HCT116 (cell line): Measurements from ENCODE around the gene ABCF3. TPM values are rescaled to one million over a fixed set of nuclear protein-coding genes. Genes with fewer than 3 reads are reported as not detected.

Experiments used
- ATAC-seq: fragments of 200-7000 bp; cut with Tn5 transposase; 2 replicates; pipeline ENCODE4 v1.9.1; 2020; ENCODE audit warnings: mild to moderate bottlenecking, moderate library complexity
- BruUV-seq: library from RNA; stranded (reverse); fragments of 400-500 nt; replicated peaks from 2 replicates; lab custom pipeline; 2021; lab: Mats Ljungman, UMichigan
- CTCF ChIA-PET: fragments of 300-600 bp; sonication (Branson Sonifier 250); formaldehyde crosslinking; loops from one replicate; lab custom pipeline; 2021; ENCODE audit warnings: antibody characterized with exemption; lab: Charles Lee
- POLR2A ChIA-PET: fragments of 300-600, 350-600 bp; sonication (Branson Sonifier 250); formaldehyde crosslinking; loops from one replicate; lab custom pipeline; 2021; ENCODE audit warnings: antibody characterized with exemption; lab: Charles Lee
- RAD21 ChIA-PET, 2 experiments: fragments of 300-600 bp; sonication (Branson Sonifier 250); formaldehyde crosslinking; loops; one replicate each; lab custom pipeline; 2023; ENCODE audit warnings: low total read pairs in 2 of 2; ENCODE audit not compliant: uncharacterized antibody in 2 of 2, unreplicated experiment in 2 of 2, low non-redundant PET in 1 of 2; lab: Charles Lee
- DNase-seq: peaks from one replicate; pipeline ENCODE4 v3.0.0-alpha.2; 2010; ENCODE audit warnings: low read depth, low spot score
- H2AFZ ChIP-seq: fragments of 200-600 bp; shearing (Covaris generic), sonication (generic); 2 replicates; pipeline ENCODE4 v1.6.1; 2017; ENCODE audit warnings: low read depth, mixed run types, mixed read lengths, antibody characterized with exemption, low read length; ENCODE audit not compliant: poor library complexity, severe bottlenecking
- H3K27ac ChIP-seq: 2 replicates; pipeline ENCODE4 v1.5.1; 2012; ENCODE audit warnings: low read depth, low read length
- H3K27me3 ChIP-seq: fragments of 200-600 bp; sonication (generic); 2 replicates; pipeline ENCODE4 v1.6.1; 2016; ENCODE audit warnings: mixed run types, low read length, mixed read lengths; ENCODE audit not compliant: insufficient read depth
- H3K36me3 ChIP-seq, 2 experiments: fragments of 200-500 bp in 1 of 2; fragments of 200-600 bp in 1 of 2; sonication (Bioruptor generic) in 1 of 2; sonication (generic) in 1 of 2; 2 replicates each; pipeline versions ENCODE4 v1.5.1 to v1.6.1; 2014 to 2016; ENCODE audit warnings: low read length in 2 of 2, inconsistent platforms in 1 of 2, mixed read lengths in 1 of 2, mixed run types in 1 of 2; ENCODE audit not compliant: insufficient read depth in 2 of 2, control insufficient read depth in 1 of 2
- H3K4me1 ChIP-seq, 2 experiments: fragments of 200-600 bp in 1 of 2; sonication (generic) in 1 of 2; 2 replicates each; pipeline versions ENCODE4 v1.5.1 to v1.6.1; 2012 to 2017; ENCODE audit warnings: low read length in 2 of 2, inconsistent platforms in 1 of 2, mild to moderate bottlenecking in 1 of 2, mixed read lengths in 1 of 2, mixed run types in 1 of 2, moderate library complexity in 1 of 2; ENCODE audit not compliant: insufficient read depth in 2 of 2, control insufficient read depth in 1 of 2
- H3K4me2 ChIP-seq: fragments of 200-600 bp; sonication (generic); 2 replicates; pipeline ENCODE4 v1.6.1; 2017; ENCODE audit warnings: mixed run types, low read length, mixed read lengths
- H3K4me3 ChIP-seq, 2 experiments: fragments of 200-600 bp in 1 of 2; sonication (generic) in 1 of 2; replicated peaks in 1 of 2; 2 replicates each; pipeline ENCODE4 v1.5.1; 2011 to 2016; ENCODE audit warnings: low read length in 2 of 2, control low read depth in 1 of 2, low read depth in 1 of 2, mild to moderate bottlenecking in 1 of 2, mixed read lengths in 1 of 2, mixed run types in 1 of 2
- H3K79me2 ChIP-seq: fragments of 200-600 bp; sonication (generic); 2 replicates; pipeline ENCODE4 v1.6.1; 2017; ENCODE audit warnings: mild to moderate bottlenecking, mixed run types, low read length, moderate library complexity, mixed read lengths; ENCODE audit not compliant: insufficient read depth
- H3K9ac ChIP-seq: fragments of 200-600 bp; sonication (generic); 2 replicates; pipeline ENCODE4 v1.6.1; 2016; ENCODE audit warnings: low read length, mixed read lengths
- H3K9me2 ChIP-seq: fragments of 200-600 bp; sonication (generic), shearing (Covaris generic); 2 replicates; pipeline ENCODE4 v1.6.1; 2017; ENCODE audit warnings: mixed run types, mild to moderate bottlenecking, moderate library complexity; ENCODE audit not compliant: insufficient read depth
- H3K9me3 ChIP-seq, 2 experiments: fragments of 200-500 bp in 1 of 2; fragments of 200-600 bp in 1 of 2; sonication (Bioruptor generic) in 1 of 2; sonication (generic) in 1 of 2; 2 replicates each; pipeline ENCODE4 v1.6.1; 2014 to 2017; ENCODE audit warnings: low read length in 2 of 2, mixed read lengths in 2 of 2, inconsistent platforms in 1 of 2, low read depth in 1 of 2, mild to moderate bottlenecking in 1 of 2, mixed run types in 1 of 2, moderate library complexity in 1 of 2; ENCODE audit not compliant: control insufficient read depth in 1 of 2, insufficient read depth in 1 of 2
- H4K20me1 ChIP-seq: fragments of 200-600 bp; sonication (generic), shearing (Covaris generic); 2 replicates; pipeline ENCODE4 v1.6.1; 2017; ENCODE audit warnings: mixed run types, mild to moderate bottlenecking, moderate library complexity; ENCODE audit not compliant: insufficient read depth
- CBX3 ChIP-seq: IDR thresholded peaks from 2 replicates; pipeline ENCODE4 v1.6.1; 2012; ENCODE audit warnings: low read depth
- EGR1 ChIP-seq: IDR thresholded peaks from 2 replicates; pipeline ENCODE4 v1.6.1; 2012; ENCODE audit warnings: low read depth
- POLR2A ChIP-seq: IDR thresholded peaks from 2 replicates; pipeline ENCODE4 v1.7.0; 2011; ENCODE audit warnings: borderline replicate concordance; ENCODE audit not compliant: insufficient read depth, insufficient read length; ENCODE audit errors: extremely low read depth
- POLR2AphosphoS5 ChIP-seq: IDR thresholded peaks from 2 replicates; pipeline ENCODE4 v1.6.1; 2011; ENCODE audit warnings: mild to moderate bottlenecking, low read depth, low read length, moderate library complexity
- TCF7L2 ChIP-seq: IDR thresholded peaks from 2 replicates; pipeline ENCODE4 v1.7.0; 2011; ENCODE audit warnings: borderline replicate concordance, inconsistent platforms; ENCODE audit not compliant: insufficient read depth, insufficient read length; ENCODE audit errors: extremely low read depth
- YY1 ChIP-seq: IDR thresholded peaks from 2 replicates; pipeline ENCODE4 v1.6.1; 2011; ENCODE audit warnings: low read length, low read depth, moderate library complexity, mild to moderate bottlenecking; ENCODE audit not compliant: insufficient replicate concordance; ENCODE audit errors: extremely low read depth
- ZFX ChIP-seq: fragments of 450-650 bp; IDR thresholded peaks from 2 replicates; pipeline ENCODE4 v1.6.1; 2017
- intact Hi-C: fragments of 100-400 bp; cut with micrococcal nuclease; formaldehyde crosslinking; loops from 2 replicates; pipeline ENCODE4 v1.10.0; 2022
- total RNA-seq: library from RNA; stranded (reverse); gene quantifications from one replicate; pipeline ENCODE4 v1.2.1, GENCODE V29; 2021; ENCODE audit not compliant: unreplicated experiment
- TF ChIP-seq, protein P1 (sequence below): IDR thresholded peaks from 2 replicates; pipeline ENCODE4 v1.6.1; 2011; ENCODE audit warnings: mild to moderate bottlenecking, low read length, moderate library complexity; ENCODE audit not compliant: insufficient replicate concordance; ENCODE audit errors: extremely low read depth

ABCF3 gene
- total RNA-seq, 1 experiment from 2014 or later, result 74.6 TPM

DNA sequence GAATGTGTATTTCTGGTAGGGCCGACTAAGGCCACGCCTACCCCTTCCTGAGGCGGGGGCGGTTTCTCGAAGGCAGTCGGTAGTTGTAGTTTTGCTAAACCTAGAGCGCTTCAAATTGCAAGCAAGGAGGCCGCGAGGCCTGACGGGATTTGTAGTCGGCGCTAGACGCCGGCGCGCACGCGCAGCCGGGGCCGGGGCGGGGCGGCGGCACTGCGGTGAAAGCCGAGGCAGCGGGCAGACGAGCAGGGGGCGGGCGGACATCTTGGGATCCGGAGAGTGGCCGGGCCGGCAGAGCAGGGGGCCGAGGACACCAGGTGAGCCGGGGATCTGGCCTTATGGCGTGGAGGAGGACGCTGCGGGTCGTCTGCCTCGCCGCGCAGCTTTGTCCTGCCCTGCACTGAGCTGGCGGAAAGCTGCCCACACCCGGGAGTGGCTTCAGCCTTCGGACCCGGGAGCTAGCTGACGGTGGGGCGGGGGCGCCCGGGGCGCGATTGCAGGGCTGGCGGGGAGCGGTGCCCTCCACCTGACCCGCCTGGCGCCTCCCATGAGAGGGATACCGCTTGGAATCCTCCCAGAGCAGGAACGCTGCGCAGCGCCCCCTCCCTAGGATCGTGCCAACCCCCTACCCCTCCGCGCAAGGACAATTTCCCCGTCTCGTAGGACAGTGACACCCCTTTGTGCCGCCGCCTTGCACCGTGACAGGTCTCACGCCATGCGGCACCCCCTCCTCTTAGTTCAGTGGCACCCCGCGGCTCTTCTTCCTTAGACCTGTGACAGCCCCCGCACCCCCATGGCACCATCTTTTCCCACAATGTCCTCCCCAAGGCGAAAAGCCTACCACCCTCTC is 11.1 kb upstream of the ABCF3 start, which contains the start of gene AP2M1:
Gene AP2M1 (plus strand): TSS at position 210 of the 847 bp plus-strand sequence. CDS start 2,139 bp downstream, outside the sequence.
- CTCF ChIA-PET, result interaction anchor here (0.8 to 1.0 kb wide), 2 partner anchors 46 to 56 kb away, joined by 3 read pairs; no protein-coding TSS in a partner anchor
- Histone ChIP-seq H3K4me3 (peak within 1 kb of the TSS; percentile 96), H3K4me2 (peak within 1 kb of the TSS; percentile 89), H3K36me3 (peaks cover 17 to 31% of the 10 kb centered on the region in 2 experiments), H4K20me1 (no peaks in the 10 kb centered on the region), H3K9me3 (no peaks in the 10 kb centered on the region), H3K9me2 (no peaks in the 10 kb centered on the region), H2AFZ (no peak within 1 kb of the TSS), H3K79me2 (peaks cover 51% of the 10 kb centered on the region), H3K27me3 (no peaks in the 10 kb centered on the region), H3K4me1 (peaks cover 10 to 30% of the 10 kb centered on the region in 2 experiments), H3K9ac (peak within 1 kb of the TSS; percentile 96), H3K27ac (peak within 1 kb of the TSS; percentile 92)
- BruUV-seq, result no TSS peak
- ATAC-seq, result peak; percentile 83
- RAD21 ChIA-PET, result interaction anchor here (0.7 kb wide), 2 partner anchors 59 to 62 kb away, joined by 3 to 4 read pairs; no protein-coding TSS in a partner anchor
- intact Hi-C loops, result loop anchor here (2.0 kb wide), 1 partner anchor 40 kb away; the partner anchor contains the start of gene EIF2B5
- DNase-seq, result peak; percentile 98
- POLR2A ChIA-PET, result interaction anchor here (0.6 to 1.7 kb wide), 5 partner anchors 11 to 86 kb away, joined by 3 to 6 read pairs (median 3); partner anchors contain the start of gene ABCF3
- TF ChIP-seq POLR2A (peak; percentile 37), YY1 (peak; percentile 77), EGR1 (no peak), TCF7L2 (peak; percentile 30), CBX3 (no peak), ZFX (peak; percentile 37; the same call in 1 of the 2 replicates), POLR2AphosphoS5 (peak; percentile 94)
- TF ChIP-seq, protein P1, sequence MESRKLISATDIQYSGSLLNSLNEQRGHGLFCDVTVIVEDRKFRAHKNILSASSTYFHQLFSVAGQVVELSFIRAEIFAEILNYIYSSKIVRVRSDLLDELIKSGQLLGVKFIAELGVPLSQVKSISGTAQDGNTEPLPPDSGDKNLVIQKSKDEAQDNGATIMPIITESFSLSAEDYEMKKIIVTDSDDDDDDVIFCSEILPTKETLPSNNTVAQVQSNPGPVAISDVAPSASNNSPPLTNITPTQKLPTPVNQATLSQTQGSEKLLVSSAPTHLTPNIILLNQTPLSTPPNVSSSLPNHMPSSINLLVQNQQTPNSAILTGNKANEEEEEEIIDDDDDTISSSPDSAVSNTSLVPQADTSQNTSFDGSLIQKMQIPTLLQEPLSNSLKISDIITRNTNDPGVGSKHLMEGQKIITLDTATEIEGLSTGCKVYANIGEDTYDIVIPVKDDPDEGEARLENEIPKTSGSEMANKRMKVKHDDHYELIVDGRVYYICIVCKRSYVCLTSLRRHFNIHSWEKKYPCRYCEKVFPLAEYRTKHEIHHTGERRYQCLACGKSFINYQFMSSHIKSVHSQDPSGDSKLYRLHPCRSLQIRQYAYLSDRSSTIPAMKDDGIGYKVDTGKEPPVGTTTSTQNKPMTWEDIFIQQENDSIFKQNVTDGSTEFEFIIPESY, result peak; percentile 77
